NCI-H128 (cell line): ENCODE results near the gene UGT1A7.

ENCODE experiments used
- DNase-seq: peaks from one replicate; lab custom pipeline; 2025; ENCODE audit not compliant: unreplicated experiment; lab: John Stamatoyannopoulos, UW

Gene UGT1A7

GRCh38 chr2:233796254-233796653 lies 114.6 kb downstream of the UGT1A7 start:
- no peak for DNase-seq

GRCh38 chr2:233798335-233799086 lies 116.8 kb downstream of the UGT1A7 start:
- DNase-seq: no peak

DNA sequence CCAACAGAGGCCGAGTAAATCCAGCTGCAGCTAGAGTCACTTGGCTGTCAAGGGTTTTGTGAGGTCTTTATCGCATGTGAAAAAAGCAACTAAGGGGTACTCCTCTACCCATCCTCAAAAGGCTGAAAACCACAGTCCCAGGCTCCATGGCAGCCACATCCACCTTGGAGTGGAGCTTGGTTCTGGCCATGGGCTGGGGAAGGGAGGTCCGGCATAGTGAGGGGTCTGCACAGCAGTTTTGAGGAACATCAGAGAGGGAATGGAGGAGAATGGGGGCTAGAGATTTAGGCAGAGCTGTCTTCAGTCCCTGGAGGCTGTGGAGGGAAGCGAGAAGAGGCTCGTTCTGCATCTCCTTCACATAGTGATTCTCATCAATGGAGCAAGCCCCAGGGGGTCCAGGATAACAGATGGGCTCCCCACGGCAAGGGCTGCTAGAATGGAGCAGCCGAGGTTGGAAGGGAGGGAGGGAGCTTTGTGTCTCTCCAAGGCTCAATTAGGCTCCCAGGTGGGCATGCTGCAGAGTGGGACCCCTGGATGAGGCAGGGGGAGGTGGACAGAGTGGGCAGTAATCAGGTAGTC lies 117.5 kb downstream of the UGT1A7 start:
- DNase-seq: no peak

DNA sequence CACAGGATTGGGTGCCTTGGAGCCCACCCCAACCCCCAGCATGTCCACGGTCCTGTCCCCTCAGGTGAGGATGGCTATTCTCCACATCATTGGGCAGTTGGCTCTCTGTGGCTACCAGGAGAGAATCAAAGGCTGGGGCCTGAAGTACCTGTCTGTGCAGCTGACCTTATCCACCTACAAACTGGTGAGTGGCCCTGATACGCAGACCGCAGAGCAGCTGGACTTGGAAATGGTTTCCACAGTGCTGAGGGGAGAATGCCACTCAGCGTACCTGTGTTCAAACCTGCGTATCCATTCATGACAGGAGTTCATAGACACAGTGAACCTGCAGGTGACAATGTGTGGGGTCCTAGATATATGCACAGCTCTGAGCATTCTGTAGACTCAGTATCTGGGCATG lies 118.0 kb downstream of the UGT1A7 start:
- DNase-seq: no peak

DNA sequence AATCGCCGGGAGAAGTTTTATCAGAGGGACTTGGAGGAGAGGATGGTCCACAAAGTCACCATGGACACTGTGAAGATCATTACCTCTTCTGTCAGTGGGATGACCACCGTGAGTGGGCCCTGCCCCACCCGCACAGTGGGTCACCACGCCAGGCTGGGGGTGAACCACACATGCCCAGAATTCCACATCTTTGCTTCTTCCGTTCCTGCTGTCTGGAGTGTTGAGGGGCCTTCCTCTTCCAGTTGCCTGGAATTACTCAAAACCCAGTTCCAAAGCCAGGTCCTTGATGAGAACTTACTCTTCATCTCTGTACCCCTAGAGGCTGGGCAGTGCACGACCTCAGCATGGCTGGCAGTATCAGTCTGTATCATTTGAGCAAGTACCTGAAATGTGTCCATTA lies 118.5 kb downstream of the UGT1A7 start:
- DNase-seq: no peak

GRCh38 chr2:233801357-233802131 lies 119.8 kb downstream of the UGT1A7 start:
- no peak for DNase-seq

DNA sequence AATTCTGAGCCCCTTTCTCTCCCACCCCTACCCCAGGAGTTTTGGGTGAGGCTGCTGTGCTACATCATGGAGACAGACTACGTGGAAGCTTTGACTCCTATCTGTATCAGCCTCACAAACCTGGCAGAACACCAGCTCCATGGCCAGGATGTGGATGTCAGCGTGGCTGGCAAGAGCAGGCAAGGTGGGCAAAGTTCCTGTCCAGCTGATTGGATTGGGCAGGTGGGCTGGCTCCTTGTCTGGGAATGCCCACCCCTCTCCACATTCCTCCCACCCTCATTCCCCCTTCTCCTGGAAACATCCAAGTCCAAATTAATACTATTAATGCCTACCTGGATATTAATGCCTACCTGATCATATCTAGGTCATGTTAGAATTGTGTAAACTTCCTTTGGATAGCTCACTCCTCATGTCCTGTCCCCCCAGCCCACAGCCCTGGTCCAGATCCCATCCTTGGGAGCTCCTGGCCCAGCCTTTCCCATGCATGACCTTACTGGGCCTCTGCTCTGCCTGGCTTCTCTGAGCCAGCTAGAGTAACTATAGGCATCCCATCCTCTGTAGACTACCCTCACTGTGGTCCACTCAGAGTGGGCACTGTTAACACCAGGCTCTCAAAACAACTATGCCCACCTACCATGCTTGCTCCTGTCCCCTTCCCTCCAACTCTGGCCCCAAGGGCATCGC lies 120.6 kb downstream of the UGT1A7 start:
- no peak for DNase-seq

- DNase-seq: no peak
Measured at GRCh38 chr2:233803292-233803911, 121.7 kb downstream of the UGT1A7 start.

DNA sequence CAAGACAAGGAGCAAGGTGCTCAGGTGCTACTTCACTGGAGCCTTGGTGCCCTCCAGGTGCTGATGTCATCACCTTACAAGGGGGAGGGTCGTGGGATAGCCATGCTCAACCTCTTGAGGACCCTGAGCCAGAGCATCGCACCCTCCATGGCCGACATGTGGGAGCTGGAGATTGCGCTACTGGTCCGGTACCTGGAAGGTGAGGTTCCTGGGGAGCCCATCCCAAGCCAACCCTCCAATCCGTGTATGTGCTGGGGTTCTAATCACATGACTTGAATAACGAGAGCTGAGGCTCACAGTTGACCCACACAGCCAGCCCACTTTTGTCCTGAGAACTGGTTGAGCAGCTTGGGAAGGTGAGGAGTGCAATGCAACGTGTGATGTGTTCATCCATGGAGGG lies 122.3 kb downstream of the UGT1A7 start:
- DNase-seq: no peak

DNA sequence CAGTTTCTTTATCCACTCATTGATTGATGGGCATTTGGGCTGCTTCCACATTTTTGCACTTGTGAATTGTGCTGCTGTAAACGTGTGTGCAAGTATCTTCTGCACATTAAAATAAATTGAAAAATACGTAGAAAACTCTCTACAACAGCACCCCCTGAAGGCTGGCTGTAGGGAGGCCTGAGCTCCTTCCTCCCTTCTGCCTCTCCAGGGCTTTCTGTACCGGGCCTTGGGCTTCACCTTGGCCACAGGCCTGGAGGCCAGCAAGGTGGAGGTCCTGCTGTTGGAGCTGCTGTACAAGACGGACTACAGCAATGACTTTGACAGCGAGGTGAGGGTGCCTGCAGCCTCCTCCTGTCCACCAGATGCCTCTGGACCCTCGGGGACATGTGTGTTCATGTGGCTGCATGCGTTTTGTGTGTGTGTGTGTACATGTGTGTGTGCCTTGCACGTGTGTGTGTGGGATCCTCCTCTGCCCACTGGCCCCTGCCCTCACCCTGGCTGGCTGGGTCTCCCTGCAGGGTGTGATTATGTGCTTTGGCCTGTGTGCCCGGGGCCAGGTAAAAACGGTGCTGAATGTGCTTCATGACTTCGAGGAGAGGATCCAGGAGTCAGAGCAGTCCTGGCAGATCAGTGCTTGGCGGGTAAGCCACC lies 125.6 kb downstream of the UGT1A7 start:
- no peak for DNase-seq

DNA sequence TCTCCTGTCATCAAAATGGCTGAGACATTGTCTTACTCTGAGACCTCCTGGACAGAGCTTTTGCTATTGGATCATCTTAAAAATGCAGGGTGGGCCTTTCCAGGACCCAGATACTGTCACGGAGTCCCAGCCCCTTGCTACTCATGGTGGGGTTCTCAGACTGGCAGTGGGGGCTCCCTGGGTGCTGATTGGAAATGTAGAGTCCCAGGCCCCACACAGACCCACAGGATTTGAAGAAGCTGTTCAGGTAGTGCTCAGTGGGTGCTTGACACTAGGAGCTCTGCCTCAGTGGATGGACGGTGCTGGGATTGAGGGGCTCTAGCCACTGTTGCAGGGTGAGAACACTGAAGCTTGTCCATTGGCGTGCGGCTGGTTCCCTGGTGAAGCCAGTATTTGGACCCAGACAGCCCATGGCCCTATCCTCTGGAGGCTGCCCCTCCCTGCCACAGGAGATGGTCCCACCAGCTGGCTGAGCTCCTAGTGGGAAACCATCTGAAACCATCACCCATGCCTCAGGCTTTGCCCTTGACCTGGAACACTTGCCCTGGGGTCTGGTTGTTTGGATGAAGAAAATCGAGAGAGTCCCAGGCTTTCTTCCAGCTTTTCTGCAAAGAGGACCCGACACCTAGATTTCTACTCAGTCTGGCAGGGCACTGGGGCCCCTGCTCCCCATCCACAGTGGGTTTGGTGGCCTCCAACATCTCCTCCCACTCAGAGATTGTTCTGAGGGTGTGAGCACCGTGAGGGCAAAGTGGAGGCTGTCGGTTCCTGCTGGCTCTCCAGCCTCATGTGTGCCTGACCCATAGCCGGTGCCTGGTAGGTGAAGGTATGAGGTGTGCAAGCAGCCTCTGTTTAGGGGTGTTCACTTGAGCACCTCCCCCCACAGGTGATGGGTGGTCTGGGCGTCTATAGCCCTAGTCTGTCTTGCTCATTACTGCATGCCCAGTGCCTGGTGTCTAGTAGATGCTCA lies 126.5 kb downstream of the UGT1A7 start:
- no peak for DNase-seq

- DNase-seq: no peak
Measured at GRCh38 chr2:233810385-233810784, 128.7 kb downstream of the UGT1A7 start.

- no peak for DNase-seq
Measured at GRCh38 chr2:233811087-233811486, 129.4 kb downstream of the UGT1A7 start.

DNA sequence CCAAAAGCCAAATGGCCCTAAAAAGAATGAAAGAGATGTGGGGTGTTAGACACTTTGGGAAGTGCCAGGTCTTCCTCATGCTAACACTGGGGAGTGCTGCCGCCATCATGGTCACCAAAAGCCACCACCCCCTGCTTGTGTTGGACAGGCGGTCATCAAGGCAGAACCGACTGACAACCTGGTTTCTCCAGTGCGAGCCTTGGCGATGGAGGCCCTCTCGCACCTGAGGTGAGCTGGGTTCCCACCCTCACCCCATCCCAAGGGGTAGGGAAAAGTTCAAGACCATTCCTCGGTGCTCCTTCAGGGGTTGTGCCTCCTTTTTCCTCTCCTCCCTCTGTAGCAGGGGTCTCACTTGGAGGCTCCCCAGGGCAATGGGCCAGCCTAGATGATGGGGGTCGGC lies 130.0 kb downstream of the UGT1A7 start:
- no peak for DNase-seq

- DNase-seq: no peak
Measured at GRCh38 chr2:233813236-233814055, 131.7 kb downstream of the UGT1A7 start.

DNA sequence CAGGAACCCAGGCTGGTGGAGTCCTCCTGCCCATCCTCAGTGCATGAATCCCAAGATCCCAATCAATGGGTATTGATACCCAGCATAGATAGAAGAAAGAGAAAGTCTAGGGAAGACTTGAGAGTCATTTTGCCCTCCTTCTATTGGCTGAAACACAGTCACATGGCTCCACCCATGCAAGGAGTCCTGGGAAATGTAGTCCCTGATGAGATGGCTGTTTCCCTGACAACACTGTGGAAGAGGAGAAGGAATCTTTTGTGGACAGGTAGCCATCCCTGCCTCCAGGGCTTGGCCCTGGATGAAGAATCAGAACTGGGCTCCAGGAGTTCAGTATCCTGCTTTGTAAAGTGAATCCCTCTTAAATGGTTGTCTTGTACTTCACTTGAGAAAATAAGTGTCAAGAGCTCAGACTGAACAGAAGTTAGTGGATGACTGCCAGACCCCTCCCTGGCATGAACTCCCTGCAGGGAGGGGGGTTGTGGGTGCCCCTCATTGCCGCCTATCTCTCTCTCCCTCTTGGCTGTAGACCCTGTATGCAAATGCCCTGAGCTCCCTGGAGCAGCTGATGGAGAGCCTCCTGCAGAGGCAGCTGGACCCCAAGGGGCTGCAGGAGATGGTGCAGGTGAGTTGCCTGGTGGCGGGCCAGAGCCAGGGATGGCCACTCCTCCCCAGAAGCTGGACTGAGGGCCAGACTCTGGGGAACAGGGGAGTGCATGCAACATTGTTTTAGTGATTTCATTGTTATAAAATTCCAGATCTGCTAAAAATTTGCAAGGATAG lies 132.5 kb downstream of the UGT1A7 start:
- no peak for DNase-seq

DNA sequence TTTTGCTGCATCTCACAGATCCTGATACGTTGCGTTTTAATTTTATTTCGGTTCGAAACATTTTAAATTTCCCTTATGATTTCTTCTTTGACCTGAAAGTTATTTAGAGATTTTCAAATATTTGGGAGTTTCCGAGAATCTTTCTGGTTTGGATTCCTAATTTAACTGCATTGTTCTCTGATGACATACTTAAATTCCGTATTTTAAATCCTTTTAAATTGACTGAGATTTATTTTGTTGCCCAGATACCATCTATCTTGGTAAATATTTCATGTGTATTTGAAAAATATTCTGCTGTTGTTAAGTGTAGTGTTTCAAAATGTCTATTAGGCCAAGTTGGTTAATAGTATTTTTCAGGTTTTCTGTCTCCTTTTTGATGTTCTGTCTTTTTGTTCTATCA lies 134.2 kb downstream of the UGT1A7 start:
- no peak for DNase-seq

DNA sequence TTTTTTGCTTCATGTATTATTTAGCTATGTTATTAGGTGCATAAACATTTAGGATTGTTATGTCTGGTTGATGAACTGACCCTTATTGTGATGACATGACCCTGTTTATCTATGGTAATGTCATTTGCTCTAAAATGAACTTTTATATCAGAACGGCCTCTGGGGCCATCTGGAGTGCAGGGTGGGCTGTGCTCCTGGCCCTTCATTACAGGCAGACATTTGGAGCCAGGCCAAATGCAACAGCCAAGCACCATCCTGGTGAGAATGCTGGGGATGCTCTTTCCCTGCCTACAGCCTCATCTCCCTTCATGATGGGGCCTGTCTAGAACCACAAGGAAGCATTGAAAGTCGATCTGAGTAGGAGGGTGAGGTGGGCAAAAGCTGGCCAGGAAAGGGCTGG lies 134.6 kb downstream of the UGT1A7 start:
- no peak for DNase-seq
